ENCODE data around the gene NUDT17.
"Not testable (repeated sequence)": the region's sequence is repeated elsewhere in the genome, so short reads cannot be mapped to it uniquely, and the experiment has no call there.

DNA sequence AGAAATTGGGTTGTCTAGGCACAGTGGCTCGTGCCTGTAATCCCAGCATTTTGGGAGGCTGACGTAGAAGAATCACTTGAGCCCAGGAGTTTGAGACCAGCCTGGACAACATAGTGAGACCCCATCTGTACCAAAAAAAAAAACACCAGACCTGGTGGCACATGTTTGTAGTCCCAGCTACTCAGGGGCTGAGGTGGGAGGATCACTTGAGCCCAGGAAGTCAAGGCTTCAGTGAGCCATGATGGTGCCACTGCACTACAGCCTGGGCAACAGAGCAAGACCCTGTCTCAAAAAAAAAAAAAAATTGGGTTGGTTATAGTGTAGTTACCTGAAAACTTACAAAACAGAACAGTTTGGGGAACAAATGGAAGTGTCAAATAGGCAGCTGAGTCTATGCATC lies 14.6 kb upstream of the NUDT17 start:
- TF ChIP-seq, protein P1, sequence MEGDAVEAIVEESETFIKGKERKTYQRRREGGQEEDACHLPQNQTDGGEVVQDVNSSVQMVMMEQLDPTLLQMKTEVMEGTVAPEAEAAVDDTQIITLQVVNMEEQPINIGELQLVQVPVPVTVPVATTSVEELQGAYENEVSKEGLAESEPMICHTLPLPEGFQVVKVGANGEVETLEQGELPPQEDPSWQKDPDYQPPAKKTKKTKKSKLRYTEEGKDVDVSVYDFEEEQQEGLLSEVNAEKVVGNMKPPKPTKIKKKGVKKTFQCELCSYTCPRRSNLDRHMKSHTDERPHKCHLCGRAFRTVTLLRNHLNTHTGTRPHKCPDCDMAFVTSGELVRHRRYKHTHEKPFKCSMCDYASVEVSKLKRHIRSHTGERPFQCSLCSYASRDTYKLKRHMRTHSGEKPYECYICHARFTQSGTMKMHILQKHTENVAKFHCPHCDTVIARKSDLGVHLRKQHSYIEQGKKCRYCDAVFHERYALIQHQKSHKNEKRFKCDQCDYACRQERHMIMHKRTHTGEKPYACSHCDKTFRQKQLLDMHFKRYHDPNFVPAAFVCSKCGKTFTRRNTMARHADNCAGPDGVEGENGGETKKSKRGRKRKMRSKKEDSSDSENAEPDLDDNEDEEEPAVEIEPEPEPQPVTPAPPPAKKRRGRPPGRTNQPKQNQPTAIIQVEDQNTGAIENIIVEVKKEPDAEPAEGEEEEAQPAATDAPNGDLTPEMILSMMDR (IDR thresholded peaks at IDR 0.05) = not testable (repeated sequence)
- TF ChIP-seq POLR2A, EP300 (IDR thresholded peaks at IDR 0.05): not testable (repeated sequence)

Measured in upper lobe of left lung (tissue), 4 donors.